Thymus (tissue), 11 donors: Measurements from ENCODE around the gene SLX4IP. TPM values are rescaled to one million over a fixed set of nuclear protein-coding genes. Genes with fewer than 3 reads are reported as not detected.
"Not testable (repeated sequence)": the region's sequence is repeated elsewhere in the genome, so short reads cannot be mapped to it uniquely, and the experiment has no call there.

Experiments used
- DNase-seq, 9 donors: peaks; one replicate each; pipeline ENCODE4 v3.0.0-alpha.2; 2013; ENCODE audit warnings: low spot score in 9 of 9, low read depth in 6 of 9, missing footprints in 1 of 9
- H3K27ac ChIP-seq, 2 donors: one replicate each; pipeline ENCODE4 v1.5.1; 2013; ENCODE audit warnings: control low read depth in 1 of 2, low read depth in 1 of 2, low read length in 1 of 2, mild to moderate bottlenecking in 1 of 2, moderate library complexity in 1 of 2
- H3K27me3 ChIP-seq, 2 donors: one replicate each; pipeline ENCODE4 v1.5.1; 2013; ENCODE audit warnings: low read length in 1 of 2; ENCODE audit not compliant: control insufficient read depth in 2 of 2, insufficient read depth in 1 of 2
- H3K36me3 ChIP-seq, 2 donors: one replicate each; pipeline ENCODE4 v1.5.1; 2013; ENCODE audit warnings: low read length in 1 of 2, mild to moderate bottlenecking in 1 of 2, moderate library complexity in 1 of 2; ENCODE audit not compliant: control insufficient read depth in 2 of 2, insufficient read depth in 2 of 2
- H3K4me1 ChIP-seq, 2 donors: one replicate each; pipeline ENCODE4 v1.5.1; 2013; ENCODE audit warnings: low read length in 2 of 2; ENCODE audit not compliant: control insufficient read depth in 2 of 2, insufficient read depth in 2 of 2
- H3K4me3 ChIP-seq, 2 donors: one replicate each; pipeline ENCODE4 v1.5.1; 2013; ENCODE audit warnings: low read length in 2 of 2, control low read depth in 1 of 2, mild to moderate bottlenecking in 1 of 2
- H3K9me3 ChIP-seq, 2 donors: one replicate each; pipeline ENCODE4 v1.5.1; 2013; ENCODE audit warnings: low read length in 1 of 2, mild to moderate bottlenecking in 1 of 2; ENCODE audit not compliant: control insufficient read depth in 2 of 2, insufficient read depth in 1 of 2
- WGBS: extraction: QIAGEN DNeasy Blood & Tissue Kit; methylation state at CpG from one replicate; pipeline ENCODE4 v1.1.7; 2013; 5-methylcytosine and 5-hydroxymethylcytosine counted together
- polyA plus RNA-seq: library from polyadenylated mRNA; stranded (reverse); fragments of 200-250 nt; gene quantifications from one replicate; pipeline ENCODE4 v1.2.3, GENCODE V29; 2013
- total RNA-seq: library from RNA; stranded (reverse); fragments of 120-200 nt; gene quantifications from one replicate; pipeline ENCODE4 v1.2.4, GENCODE V29; 2013
- donor health status: healthy.

Gene SLX4IP
- total and polyA plus RNA-seq, 2 donors, result 5.1 to 7.4 TPM

DNA sequence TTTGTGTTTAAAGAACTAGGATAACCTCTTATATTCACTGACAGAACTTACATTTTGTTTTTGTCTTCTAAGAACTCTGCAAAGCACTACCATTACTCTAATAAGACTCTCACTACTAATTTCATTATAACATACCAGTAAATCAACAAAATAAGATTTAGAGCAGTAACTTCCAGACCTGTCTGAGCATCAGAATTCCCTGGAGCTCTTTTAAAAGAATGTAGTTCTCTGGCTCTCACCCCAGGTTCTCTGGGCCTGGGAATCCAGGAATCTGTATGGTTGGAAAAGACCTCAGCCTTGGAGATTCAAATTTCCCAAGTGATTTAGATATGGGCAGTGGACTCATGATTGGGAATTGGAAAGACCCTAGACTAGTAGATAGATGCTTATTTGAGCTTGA is 149.3 kb downstream of the SLX4IP start:
- Histone ChIP-seq H3K27ac (no peak overlapping the region), H3K9me3 (no peaks in the 10 kb centered on the region), H3K27me3 (no peaks in the 10 kb centered on the region), H3K4me1 (no peaks in the 10 kb centered on the region), H3K4me3 (no peak overlapping the region), H3K36me3 (no peaks in the 10 kb centered on the region)
- DNase-seq, result no peak

DNA sequence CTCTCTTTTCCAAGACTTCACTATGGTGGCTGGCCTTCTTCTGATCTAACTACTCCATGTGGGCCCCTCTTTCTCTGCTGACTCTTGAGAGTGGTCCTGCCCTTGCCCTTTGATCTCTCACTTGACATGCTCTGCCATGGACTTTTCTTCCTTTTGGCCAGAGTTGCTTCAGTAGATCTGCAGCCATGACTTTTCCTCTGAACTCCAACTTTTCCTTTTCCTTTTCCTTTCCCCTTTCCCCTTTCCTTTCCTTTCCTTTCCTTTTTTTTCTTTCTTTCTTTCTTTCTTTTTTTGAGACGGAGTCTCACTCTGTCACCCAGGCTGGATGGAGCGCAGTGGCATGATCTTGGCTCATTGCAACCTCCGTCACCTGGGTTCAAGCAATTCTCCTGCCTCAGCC is 150.2 kb downstream of the SLX4IP start:
- no peaks in the 10 kb centered on the region for H3K4me1 ChIP-seq
- no peak for DNase-seq
- H3K9me3 ChIP-seq, result no peaks in the 10 kb centered on the region
- H3K27ac ChIP-seq, result no peak overlapping the region
- H3K27me3 ChIP-seq, result no peaks in the 10 kb centered on the region
- no peak overlapping the region for H3K4me3 ChIP-seq
- no peaks in the 10 kb centered on the region for H3K36me3 ChIP-seq
- 100% methylated on average over 3 of the region's 3 CpGs for WGBS

DNA sequence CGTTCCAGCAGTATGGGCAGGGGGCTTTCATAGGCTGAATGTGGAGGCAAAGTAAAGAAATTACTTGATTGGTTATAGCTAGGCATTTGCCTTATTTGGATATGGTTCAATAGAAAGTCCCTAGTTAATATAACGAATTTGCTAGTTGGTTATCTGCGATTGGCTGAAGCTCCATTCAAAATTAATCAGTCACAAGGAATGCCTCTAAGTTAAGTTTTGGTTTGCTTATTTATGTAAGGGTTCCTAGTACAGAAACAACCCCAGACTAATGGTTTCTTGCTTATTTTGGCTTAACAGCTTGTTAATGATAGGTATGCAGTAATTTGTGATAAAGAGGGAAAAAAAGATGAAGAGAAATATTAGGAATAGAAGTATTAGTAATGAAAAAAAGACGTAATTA is 151.2 kb downstream of the SLX4IP start:
- no peaks in the 10 kb centered on the region for H3K36me3 ChIP-seq
- no peak overlapping the region for H3K27ac ChIP-seq
- 97% methylated on average over 4 of the region's 4 CpGs for WGBS
- H3K4me1 ChIP-seq, result no peaks in the 10 kb centered on the region
- H3K4me3 ChIP-seq, result no peak overlapping the region
- no peaks in the 10 kb centered on the region for H3K9me3 ChIP-seq
- no peak for DNase-seq
- no peaks in the 10 kb centered on the region for H3K27me3 ChIP-seq

DNA sequence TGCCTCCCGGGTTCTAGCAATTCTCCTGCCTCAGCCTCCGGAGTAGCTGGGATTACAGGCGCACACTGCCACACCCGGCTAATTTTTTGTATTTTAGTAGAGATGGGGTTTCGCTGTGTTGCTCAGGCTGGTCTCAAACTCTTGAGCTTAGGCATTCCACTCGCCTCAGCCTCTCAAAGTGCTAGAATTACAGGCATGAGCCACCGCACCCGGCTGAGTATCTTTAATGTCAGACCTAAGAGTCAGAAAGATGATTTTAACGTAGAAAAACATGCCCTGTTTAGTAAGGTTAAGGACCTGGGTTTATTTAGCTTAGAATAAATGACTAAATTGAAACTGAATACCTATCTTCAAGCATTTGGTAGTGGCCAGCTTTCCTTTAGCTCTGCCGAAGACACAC is 155.3 kb downstream of the SLX4IP start:
- not testable (repeated sequence) for H3K4me1 ChIP-seq, H3K4me3 ChIP-seq, H3K9me3 ChIP-seq, DNase-seq, H3K36me3 ChIP-seq, H3K27me3 ChIP-seq
- WGBS, result 93% methylated on average over 10 of the region's 10 CpGs
- H3K27ac ChIP-seq, result peak overlapping the region in 1 of 2 donors; percentile 33

DNA sequence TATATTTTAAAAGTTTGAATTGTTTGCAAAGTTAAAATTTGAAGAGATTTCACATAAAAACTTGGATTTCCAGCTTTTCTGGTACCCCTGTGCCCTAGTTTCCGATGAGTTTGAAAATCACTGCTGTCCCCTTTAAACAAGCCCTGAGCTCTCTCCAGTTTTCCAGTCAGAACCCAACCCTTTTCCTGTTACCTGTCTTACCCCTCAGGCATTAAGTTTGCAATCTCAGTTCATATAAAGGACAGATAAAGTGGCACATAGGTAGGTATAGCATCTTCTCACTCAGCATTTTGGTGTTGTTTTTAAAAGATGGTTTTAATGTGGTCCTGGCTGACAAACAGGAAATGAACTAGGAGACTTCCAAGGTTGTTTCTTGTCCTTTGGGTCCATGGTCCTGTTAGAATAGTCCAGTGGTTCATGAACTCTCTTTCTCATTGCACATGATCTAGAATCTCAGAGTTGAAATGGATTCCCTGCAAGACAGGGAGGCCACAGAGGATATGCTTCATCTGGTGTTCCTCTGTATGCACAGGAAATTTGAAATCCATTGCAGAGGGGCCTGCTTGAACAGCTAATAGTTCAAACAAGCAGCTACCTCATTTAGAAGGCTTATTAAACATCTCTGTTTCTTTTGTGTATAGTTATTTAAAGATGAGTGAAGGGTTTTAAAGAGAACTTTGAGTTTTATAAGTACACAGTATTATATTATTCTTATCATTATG is 156.0 kb downstream of the SLX4IP start:
- no peaks in the 10 kb centered on the region for H3K9me3 ChIP-seq
- no peaks in the 10 kb centered on the region for H3K4me1 ChIP-seq
- DNase-seq, result no peak
- H3K36me3 ChIP-seq, result no peaks in the 10 kb centered on the region
- no peaks in the 10 kb centered on the region for H3K27me3 ChIP-seq
- 97% methylated on average over 1 of the region's 1 CpG for WGBS
- H3K4me3 ChIP-seq, result no peak overlapping the region
- no peak overlapping the region for H3K27ac ChIP-seq

DNA sequence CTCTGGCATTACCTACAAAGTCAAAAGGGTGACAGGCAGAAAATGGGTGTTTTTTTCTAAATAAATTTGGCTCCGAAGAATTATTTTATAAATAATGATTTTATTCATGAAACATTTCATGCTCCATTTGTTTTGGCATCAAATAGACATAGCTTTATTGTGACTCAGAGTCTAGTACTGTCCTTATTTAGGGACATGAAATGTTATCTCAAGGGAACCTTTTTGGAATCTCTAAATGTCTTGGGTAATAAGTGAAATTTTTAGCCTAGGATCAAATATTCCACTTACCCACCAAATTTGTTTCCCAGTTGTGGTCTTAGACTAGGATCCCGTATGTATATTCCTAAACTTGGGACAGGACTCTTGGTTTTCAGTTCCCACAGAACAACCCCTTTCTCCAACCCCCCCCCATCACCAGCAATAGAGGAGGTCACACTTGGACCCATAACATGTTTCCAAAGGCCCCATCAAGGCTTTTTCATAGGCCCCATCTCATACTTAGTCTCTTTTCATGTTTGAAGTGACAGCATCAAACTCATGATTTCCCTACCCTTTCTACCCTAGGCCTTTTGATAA is 156.9 kb downstream of the SLX4IP start:
- 94% methylated on average over 2 of the region's 2 CpGs for WGBS
- Histone ChIP-seq H3K27me3 (no peaks in the 10 kb centered on the region), H3K9me3 (no peaks in the 10 kb centered on the region), H3K36me3 (no peaks in the 10 kb centered on the region), H3K4me1 (no peaks in the 10 kb centered on the region), H3K4me3 (no peak overlapping the region), H3K27ac (no peak overlapping the region)
- DNase-seq, result no peak

DNA sequence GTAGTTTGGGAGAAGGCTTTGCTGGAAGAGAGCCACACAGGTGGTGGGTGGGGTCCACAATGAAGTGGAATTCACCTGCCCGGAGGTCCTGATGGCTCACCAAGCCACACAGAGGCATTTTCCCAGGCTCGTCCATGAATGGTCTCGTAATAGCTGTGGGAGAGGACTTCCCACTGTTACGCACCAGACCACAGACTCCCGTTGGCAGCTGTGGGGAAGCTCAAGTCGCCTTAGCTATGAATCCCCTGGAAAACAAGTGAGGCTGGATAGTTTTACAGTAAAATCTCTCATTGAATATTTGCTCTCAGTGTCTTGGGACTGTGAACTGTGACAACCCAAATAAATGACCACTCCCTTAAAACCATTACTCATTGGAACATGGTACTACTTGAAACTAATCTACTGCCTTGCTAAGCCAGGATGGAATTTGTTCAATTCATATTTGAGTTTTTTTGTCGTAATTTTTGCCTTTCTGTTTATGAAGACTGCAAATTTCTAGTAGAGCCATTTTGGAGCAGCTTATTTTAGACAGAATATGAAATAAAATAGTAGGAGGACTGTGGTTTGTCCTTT is 159.3 kb downstream of the SLX4IP start:
- Histone ChIP-seq H3K27ac (no peak overlapping the region), H3K4me3 (no peak overlapping the region), H3K4me1 (no peaks in the 10 kb centered on the region), H3K9me3 (no peaks in the 10 kb centered on the region), H3K27me3 (no peaks in the 10 kb centered on the region), H3K36me3 (no peaks in the 10 kb centered on the region)
- DNase-seq, result no peak
- WGBS, result 94% methylated on average over 7 of the region's 7 CpGs

DNA sequence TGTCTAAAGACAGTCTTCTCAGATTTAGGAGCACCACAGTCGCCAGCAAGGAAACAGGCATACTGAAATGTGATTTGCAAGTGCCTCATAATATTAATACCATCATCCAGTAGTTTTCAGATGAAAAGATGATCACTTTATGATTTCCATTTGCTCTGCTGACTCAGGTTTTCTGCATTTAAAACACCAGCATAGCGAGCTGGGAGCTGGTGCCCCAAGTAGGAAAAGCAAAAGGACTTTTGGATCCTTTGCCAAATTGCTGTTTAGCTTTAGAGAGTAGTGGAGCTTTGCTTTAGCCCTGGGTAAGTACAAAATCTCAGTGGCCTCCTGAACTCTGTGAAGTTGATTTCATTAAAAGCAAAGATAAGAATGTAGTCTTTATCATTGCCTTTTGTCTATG is 160.2 kb downstream of the SLX4IP start:
- WGBS, result 96% methylated on average over 2 of the region's 2 CpGs
- H3K4me1 ChIP-seq, result no peaks in the 10 kb centered on the region

GRCh38 chr20:10595985-10596384 is 160.9 kb downstream of the SLX4IP start:
- no peak overlapping the region for H3K4me3 ChIP-seq
- H3K27me3 ChIP-seq, result no peaks in the 10 kb centered on the region
- WGBS, result 81% methylated on average over 3 of the region's 3 CpGs
- H3K36me3 ChIP-seq, result no peaks in the 10 kb centered on the region
- DNase-seq, result no peak
- H3K4me1 ChIP-seq, result no peaks in the 10 kb centered on the region
- H3K27ac ChIP-seq, result no peak overlapping the region
- H3K9me3 ChIP-seq, result no peaks in the 10 kb centered on the region

More for the DNA sequence above, 160.2 kb downstream of the SLX4IP start:
- H3K27me3 ChIP-seq, result no peaks in the 10 kb centered on the region
- H3K27ac ChIP-seq, result no peak overlapping the region
- no peak for DNase-seq
- no peak overlapping the region for H3K4me3 ChIP-seq
- H3K36me3 ChIP-seq, result no peaks in the 10 kb centered on the region
- no peaks in the 10 kb centered on the region for H3K9me3 ChIP-seq
